Measurements from ENCODE around the gene RGS3.

RGS3 gene

DNA sequence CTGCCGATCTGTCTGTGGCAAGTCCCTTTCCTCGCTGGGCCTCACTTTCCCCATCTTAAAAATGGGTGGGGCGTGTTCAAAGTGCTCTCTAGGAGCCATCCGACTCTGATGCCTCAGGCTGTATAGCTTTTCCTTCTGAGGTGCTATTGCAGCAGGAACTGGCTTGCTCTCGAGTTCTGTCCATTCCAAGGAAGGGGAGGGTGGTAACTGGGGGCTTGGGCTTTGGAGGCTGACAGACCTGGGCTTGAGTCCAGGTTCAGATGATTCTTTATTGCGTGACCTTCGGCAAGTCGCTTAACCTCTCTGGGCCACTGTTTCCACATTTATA, 139.5 kb downstream of the RGS3 start:
- no peak for DNase-seq (ENCODE audit: extremely low read depth, low read depth)

DNA sequence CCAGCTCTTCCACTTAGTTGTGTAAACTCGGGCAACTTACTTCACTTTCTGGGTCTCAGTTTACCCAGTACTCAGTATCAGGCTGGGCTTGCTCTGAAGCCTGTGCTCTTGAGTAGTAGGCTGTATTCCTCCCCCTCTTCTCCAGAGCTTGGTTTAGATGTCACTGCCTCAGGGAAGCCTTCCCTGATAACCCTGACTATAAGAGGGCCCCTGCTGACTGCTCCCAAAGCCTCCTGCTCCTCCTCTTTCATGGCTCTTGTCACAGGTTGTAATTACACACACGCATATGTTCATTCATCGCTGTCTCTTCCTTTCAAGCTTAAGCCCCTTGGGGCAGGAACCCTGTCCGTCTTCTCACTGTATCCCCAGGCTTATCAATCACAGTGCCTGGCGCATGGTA, 140.2 kb downstream of the RGS3 start:
- TF ChIP-seq, protein P1, sequence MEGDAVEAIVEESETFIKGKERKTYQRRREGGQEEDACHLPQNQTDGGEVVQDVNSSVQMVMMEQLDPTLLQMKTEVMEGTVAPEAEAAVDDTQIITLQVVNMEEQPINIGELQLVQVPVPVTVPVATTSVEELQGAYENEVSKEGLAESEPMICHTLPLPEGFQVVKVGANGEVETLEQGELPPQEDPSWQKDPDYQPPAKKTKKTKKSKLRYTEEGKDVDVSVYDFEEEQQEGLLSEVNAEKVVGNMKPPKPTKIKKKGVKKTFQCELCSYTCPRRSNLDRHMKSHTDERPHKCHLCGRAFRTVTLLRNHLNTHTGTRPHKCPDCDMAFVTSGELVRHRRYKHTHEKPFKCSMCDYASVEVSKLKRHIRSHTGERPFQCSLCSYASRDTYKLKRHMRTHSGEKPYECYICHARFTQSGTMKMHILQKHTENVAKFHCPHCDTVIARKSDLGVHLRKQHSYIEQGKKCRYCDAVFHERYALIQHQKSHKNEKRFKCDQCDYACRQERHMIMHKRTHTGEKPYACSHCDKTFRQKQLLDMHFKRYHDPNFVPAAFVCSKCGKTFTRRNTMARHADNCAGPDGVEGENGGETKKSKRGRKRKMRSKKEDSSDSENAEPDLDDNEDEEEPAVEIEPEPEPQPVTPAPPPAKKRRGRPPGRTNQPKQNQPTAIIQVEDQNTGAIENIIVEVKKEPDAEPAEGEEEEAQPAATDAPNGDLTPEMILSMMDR (IDR thresholded peaks at IDR 0.05; ENCODE audit: low read depth, low read length): no peak
- DNase-seq (ENCODE audit: extremely low read depth, low read depth): no peak

More for the DNA sequence above, 139.5 kb downstream of the RGS3 start:
- TF ChIP-seq, protein P1 (IDR thresholded peaks at IDR 0.05; ENCODE audit: low read depth, low read length): no peak

DNA sequence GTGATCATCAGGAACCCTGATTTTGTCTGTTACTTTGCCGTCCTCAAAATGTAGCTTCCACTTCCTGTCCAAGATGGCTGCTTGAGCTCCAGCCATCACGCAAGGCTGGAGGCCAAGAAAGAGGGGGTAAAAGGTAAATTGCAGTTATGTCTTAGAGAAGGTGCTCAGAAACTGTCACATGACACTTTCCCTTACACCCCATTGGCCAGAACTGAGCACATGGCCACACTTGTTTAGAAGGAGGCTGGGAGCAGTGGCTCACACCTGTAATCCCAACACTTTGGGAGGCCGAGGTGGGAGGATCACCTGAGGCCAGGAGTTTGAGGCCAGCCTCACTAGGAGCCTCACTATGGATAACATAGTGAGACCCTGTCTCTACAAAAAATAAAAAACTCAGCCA, 140.9 kb downstream of the RGS3 start:
- TF ChIP-seq, protein P1 (IDR thresholded peaks at IDR 0.05; ENCODE audit: low read depth, low read length): no peak
- DNase-seq (ENCODE audit: extremely low read depth, low read depth): no peak

DNA sequence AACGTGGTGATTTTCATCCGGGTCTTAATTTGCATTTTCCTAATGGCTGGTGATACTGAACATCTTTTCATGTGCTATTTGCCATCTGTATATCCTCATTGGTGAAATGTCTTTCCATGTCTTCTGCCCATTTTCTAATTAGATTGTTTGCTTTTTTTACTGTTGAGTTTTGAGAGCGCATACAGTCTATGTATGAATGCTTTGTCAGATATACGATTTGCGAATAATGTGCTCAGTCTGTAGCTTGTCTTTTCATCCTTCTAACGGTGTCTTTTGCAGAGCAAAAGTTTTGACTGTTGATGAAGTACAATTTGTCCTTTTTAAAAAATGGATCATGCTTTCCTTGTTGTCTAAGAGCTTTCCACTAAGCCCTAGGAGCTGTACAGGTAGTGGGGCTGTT, 143.0 kb downstream of the RGS3 start:
- no peak for DNase-seq (ENCODE audit: extremely low read depth, low read depth)
- TF ChIP-seq, protein P1 (IDR thresholded peaks at IDR 0.05; ENCODE audit: low read depth, low read length): no peak

DNA sequence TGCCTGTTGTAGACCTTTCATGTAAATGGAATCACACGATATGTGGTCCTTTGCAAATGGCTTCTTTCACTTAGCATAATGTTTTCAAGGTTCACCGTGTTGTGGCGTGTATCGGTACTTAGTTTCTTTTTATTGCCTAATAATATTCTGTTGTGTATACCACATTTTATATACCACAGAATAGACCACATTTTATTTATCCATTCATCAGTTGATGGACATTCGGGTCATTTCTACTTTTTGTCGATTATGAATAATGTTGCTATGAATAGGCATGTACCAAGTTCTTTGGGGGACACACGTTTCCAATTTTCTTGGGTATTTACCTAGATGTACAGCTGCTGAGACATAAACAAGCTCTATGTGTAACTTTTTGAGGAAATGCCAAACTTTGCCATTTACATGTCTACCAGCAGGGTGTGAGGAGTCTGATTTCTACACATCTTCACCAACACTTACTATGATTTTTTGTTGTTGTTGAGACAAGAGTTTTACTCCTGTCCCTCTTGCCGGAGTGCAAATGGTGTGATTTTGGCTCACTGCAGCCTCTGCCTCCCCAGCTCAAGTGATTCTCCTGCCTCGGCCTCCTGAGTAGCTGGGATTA, 144.7 kb downstream of the RGS3 start:
- DNase-seq (ENCODE audit: extremely low read depth, low read depth): no peak
- TF ChIP-seq, protein P1 (IDR thresholded peaks at IDR 0.05; ENCODE audit: low read depth, low read length): no peak; the same call in 1 of the 2 replicates

- TF ChIP-seq, protein P1 (IDR thresholded peaks at IDR 0.05; ENCODE audit: low read depth, low read length): no peak
- DNase-seq (ENCODE audit: extremely low read depth, low read depth): no peak
Measured at GRCh38 chr9:113609562-113610318, 146.2 kb downstream of the RGS3 start.

DNA sequence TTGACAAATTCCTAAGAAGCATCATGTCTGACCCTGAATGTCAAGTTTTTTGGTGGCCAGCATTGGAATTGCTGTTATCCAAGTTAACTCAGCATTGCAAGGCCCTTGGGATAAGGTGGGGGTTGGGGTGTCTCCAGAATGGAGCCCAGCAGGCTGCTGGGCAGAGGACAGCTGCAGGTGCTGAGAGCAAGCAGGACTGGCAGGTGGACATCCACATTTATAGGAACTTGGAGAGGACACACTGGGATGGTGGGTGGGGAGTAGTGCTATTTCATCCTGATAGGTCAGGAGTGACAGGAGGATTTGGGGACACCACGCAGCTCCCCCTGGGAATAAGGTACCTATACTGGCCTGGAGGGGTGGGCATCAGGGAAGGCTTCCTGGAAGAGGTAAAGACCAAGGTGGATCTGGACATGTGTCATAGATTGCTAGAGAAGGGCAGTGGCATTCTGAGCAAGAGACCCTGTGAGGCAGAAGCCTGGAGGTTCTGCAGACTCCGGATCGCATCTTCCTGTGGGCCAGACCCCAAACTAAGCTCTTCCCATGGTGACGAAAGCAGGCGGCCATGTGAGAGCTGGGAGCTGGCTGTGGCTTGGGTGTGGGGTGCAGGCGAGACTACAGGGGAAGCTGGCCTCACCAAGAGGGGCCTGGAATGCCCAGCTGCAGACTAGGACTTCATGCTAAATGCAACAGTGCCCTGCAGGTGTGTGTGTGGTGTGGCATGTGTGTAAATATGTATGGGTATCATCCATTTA, 148.1 kb downstream of the RGS3 start:
- TF ChIP-seq, protein P1 (IDR thresholded peaks at IDR 0.05; ENCODE audit: low read depth, low read length): no peak

More for the DNA sequence above, 148.1 kb downstream of the RGS3 start:
- no peak for DNase-seq (ENCODE audit: extremely low read depth, low read depth)
